ENCODE measurements around the gene SEPTIN1.
"Not testable (repeated sequence)": the region's sequence is repeated elsewhere in the genome, so short reads cannot be mapped to it uniquely, and the experiment has no call there.

GRCh38 chr16:30335028-30335597 lies 47.2 kb downstream of the SEPTIN1 start:
- peak; percentile 47 to 61 for TF ChIP-seq POLR2A (IDR thresholded peaks at IDR 0.05)
- not testable (repeated sequence) for TF ChIP-seq POLR2AphosphoS5 (IDR thresholded peaks at IDR 0.05)
- TF ChIP-seq, protein P1, sequence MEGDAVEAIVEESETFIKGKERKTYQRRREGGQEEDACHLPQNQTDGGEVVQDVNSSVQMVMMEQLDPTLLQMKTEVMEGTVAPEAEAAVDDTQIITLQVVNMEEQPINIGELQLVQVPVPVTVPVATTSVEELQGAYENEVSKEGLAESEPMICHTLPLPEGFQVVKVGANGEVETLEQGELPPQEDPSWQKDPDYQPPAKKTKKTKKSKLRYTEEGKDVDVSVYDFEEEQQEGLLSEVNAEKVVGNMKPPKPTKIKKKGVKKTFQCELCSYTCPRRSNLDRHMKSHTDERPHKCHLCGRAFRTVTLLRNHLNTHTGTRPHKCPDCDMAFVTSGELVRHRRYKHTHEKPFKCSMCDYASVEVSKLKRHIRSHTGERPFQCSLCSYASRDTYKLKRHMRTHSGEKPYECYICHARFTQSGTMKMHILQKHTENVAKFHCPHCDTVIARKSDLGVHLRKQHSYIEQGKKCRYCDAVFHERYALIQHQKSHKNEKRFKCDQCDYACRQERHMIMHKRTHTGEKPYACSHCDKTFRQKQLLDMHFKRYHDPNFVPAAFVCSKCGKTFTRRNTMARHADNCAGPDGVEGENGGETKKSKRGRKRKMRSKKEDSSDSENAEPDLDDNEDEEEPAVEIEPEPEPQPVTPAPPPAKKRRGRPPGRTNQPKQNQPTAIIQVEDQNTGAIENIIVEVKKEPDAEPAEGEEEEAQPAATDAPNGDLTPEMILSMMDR (IDR thresholded peaks at IDR 0.05) = not testable (repeated sequence)

All from suprapubic skin (tissue), 4 donors.